GM23248 (cell line): ENCODE data around the gene NUP160.

ENCODE experiments used
- EZH2 ChIP-seq: fragments of 200-600 bp; sonication (generic); IDR thresholded peaks from 2 replicates; pipeline ENCODE4 v1.6.1; 2018; ENCODE audit warnings: antibody characterized with exemption, mild to moderate bottlenecking; ENCODE audit not compliant: insufficient read depth, poor library complexity, severe bottlenecking
- EZH2phosphoT487 ChIP-seq: fragments of 200-600 bp; sonication (generic); IDR thresholded peaks from 2 replicates; pipeline ENCODE4 v1.6.1; 2018; ENCODE audit warnings: antibody characterized with exemption, moderate library complexity, mild to moderate bottlenecking, low read depth; ENCODE audit not compliant: insufficient read depth

GRCh38 chr11:47850337-47850736 is 2.2 kb upstream of the NUP160 start:
- TF ChIP-seq EZH2 (no peak), EZH2phosphoT487 (no peak)
